HepG2 (cell line): Measurements from ENCODE around the gene DOCK11. TPM values are rescaled to one million over a fixed set of nuclear protein-coding genes. Genes with fewer than 3 reads are reported as not detected.

ENCODE experiments used
- ATAC-seq: fragments of 200-7000 bp; cut with Tn5 transposase; 3 replicates; pipeline ENCODE4 v1.9.1; 2020; ENCODE audit warnings: mild to moderate bottlenecking, moderate library complexity
- BruUV-seq: library from RNA; stranded (reverse); fragments of 400-500 nt; replicated peaks from 2 replicates; lab custom pipeline; 2021; lab: Mats Ljungman, UMichigan
- CTCF ChIA-PET: fragments of 300-600 bp; formaldehyde crosslinking; extraction: SDS; loops from one replicate; lab custom pipeline; 2021; ENCODE audit warnings: low total read pairs, inconsistent platforms, low intra/inter-chr PET ratio; lab: Yijun Ruan, JAX
- POLR2A ChIA-PET: fragments of 350-600 bp; sonication (Branson Sonifier 250); formaldehyde crosslinking; loops from one replicate; lab custom pipeline; 2020; ENCODE audit warnings: antibody characterized with exemption, inconsistent platforms; lab: Yijun Ruan, JAX
- DNase-seq: peaks from one replicate; pipeline ENCODE4 v3.0.0-alpha.2; 2015; ENCODE audit warnings: low spot score
- FAIRE-seq: peaks from 3 replicates; lab custom pipeline; 2011; peaks lifted over from hg19 to GRCh38; lab: Jason Lieb, UNC
- H2AFZ ChIP-seq: one replicate; pipeline ENCODE4 v1.6.1; 2011; ENCODE audit warnings: low read length, inconsistent platforms
- H3K27ac ChIP-seq: fragments of 300-600 bp; 3 replicates; pipeline ENCODE4 v1.8.0; 2011; ENCODE audit warnings: mixed run types, mild to moderate bottlenecking, mixed read lengths, low read length, inconsistent platforms; ENCODE audit not compliant: insufficient read depth; ENCODE audit errors: extremely low read length
- H3K27me3 ChIP-seq, 2 experiments: fragments of 200-600 bp in 1 of 2; 2 replicates in 1 of 2; 3 replicates in 1 of 2; pipeline versions ENCODE4 v1.6.0 to v1.8.0; 2011; ENCODE audit warnings: low read length in 2 of 2, mild to moderate bottlenecking in 2 of 2, moderate library complexity in 2 of 2, inconsistent platforms in 1 of 2; ENCODE audit not compliant: insufficient read depth in 2 of 2, control insufficient read depth in 1 of 2
- H3K36me3 ChIP-seq, 2 experiments: fragments of 200-600 bp in 1 of 2; replicated peaks in 1 of 2; 2 replicates in 1 of 2; 3 replicates in 1 of 2; pipeline versions ENCODE4 v1.5.1 to v1.8.0; 2011; ENCODE audit warnings: low read length in 2 of 2, inconsistent platforms in 1 of 2; ENCODE audit not compliant: insufficient read depth in 2 of 2, control insufficient read depth in 1 of 2
- H3K4me1 ChIP-seq: 2 replicates; pipeline ENCODE4 v1.5.1; 2012; ENCODE audit warnings: low read length, inconsistent platforms; ENCODE audit not compliant: insufficient read depth
- H3K4me2 ChIP-seq: 2 replicates; pipeline ENCODE4 v1.6.0; 2011; ENCODE audit warnings: low read depth, low read length, inconsistent platforms
- H3K4me3 ChIP-seq, 3 experiments: fragments of 200-600 bp in 1 of 3; sonication (generic), shearing (Covaris generic) in 1 of 3; replicated peaks in 1 of 3; 2 replicates each; pipeline ENCODE4 v1.5.1; 2011 to 2016; ENCODE audit warnings: low read length in 3 of 3, inconsistent platforms in 2 of 3, low read depth in 2 of 3, mild to moderate bottlenecking in 2 of 3, control low read depth in 1 of 3, mixed read lengths in 1 of 3; ENCODE audit not compliant: insufficient read depth in 1 of 3
- H3K79me2 ChIP-seq: one replicate; pipeline ENCODE4 v1.6.1; 2011; ENCODE audit warnings: low read length, inconsistent platforms; ENCODE audit not compliant: insufficient read depth
- H3K9ac ChIP-seq: 2 replicates; pipeline ENCODE4 v1.6.0; 2011; ENCODE audit warnings: mild to moderate bottlenecking, low read depth, low read length, inconsistent platforms; ENCODE audit not compliant: insufficient read depth
- H3K9me3 ChIP-seq: 2 replicates; pipeline ENCODE4 v1.5.1; 2012; ENCODE audit warnings: mild to moderate bottlenecking, low read length
- H4K20me1 ChIP-seq: 2 replicates; pipeline ENCODE4 v1.6.0; 2011; ENCODE audit warnings: inconsistent platforms, mild to moderate bottlenecking, low read length, moderate library complexity; ENCODE audit not compliant: insufficient read depth
- PRDM15 ChIP-seq: sonication (generic); formaldehyde crosslinking; IDR thresholded peaks from 2 replicates; pipeline ENCODE4 v1.4.0; 2020; ENCODE audit warnings: missing genetic modification reagents
- SALL2 ChIP-seq: sonication (generic); formaldehyde crosslinking; IDR thresholded peaks from 2 replicates; pipeline ENCODE4 v1.8.1; 2023; ENCODE audit warnings: mild to moderate bottlenecking, missing genetic modification reagents, inconsistent platforms
- ZNF639 ChIP-seq: conservative IDR thresholded peaks from 2 replicates; pipeline ENCODE4 v1.6.1; 2018; ENCODE audit warnings: missing genetic modification reagents
- ZNF816 ChIP-seq: sonication (generic); formaldehyde crosslinking; IDR thresholded peaks from 2 replicates; pipeline ENCODE4 v1.8.0; 2022; ENCODE audit warnings: missing genetic modification reagents, mild to moderate bottlenecking, borderline replicate concordance
- WGBS: methylation state at CpG from one replicate; pipeline ENCODE4 v1.1.6; 2017; ENCODE audit warnings: low lambda C conversion rate; 5-methylcytosine and 5-hydroxymethylcytosine counted together
- in situ Hi-C: cut with HindIII; loops from 2 replicates; pipeline ENCODE4 v1.10.0; 2017; ENCODE audit warnings: low pct_unique_long_range_greater_than_20kb; ENCODE audit not compliant: extremely low pct_ligation_motif_present
- intact Hi-C: fragments of 100-400 bp; cut with micrococcal nuclease; formaldehyde crosslinking; loops from one replicate; pipeline ENCODE4 v1.10.0; 2022; ENCODE audit not compliant: unreplicated experiment
- polyA plus RNA-seq, 8 experiments: library from polyadenylated mRNA; depleted of rRNA in 3 of 8; stranded (reverse) in 7 of 8; unstranded in 1 of 8; fragments of >200 nt; fragmentation: Illumina TruSeq in 4 of 8; extraction: Trizol in 4 of 8; gene quantifications; 2 replicates each; pipeline versions ENCODE4 v1.2.1 to v1.2.3, GENCODE V29; 2011 to 2016; ENCODE audit warnings: low read depth in 4 of 8, missing spikeins in 1 of 8, mixed read lengths in 1 of 8; ENCODE audit not compliant: insufficient read depth in 1 of 8
- total RNA-seq, 5 experiments: library from RNA; depleted of rRNA; stranded (reverse); fragments of >200 nt; fragmentation: Illumina TruSeq; extraction: Trizol; gene quantifications; 2 replicates each; pipeline ENCODE4 v1.2.3, GENCODE V29; 2016; ENCODE audit warnings: low read depth in 1 of 5

DOCK11 gene
- total and polyA plus RNA-seq, 2 of the 13 experiments (the other 11 are each of a cell fraction or from before 2014, with no cell fraction given), result 0.02 to 0.12 TPM

GRCh38 chrX:118545510-118545909, 49.9 kb downstream of the DOCK11 start (continued):
- TF ChIP-seq ZNF639 (CRISPR knock-in tag), result no peak
- no peak for TF ChIP-seq PRDM15 (CRISPR knock-in tag)
- TF ChIP-seq SALL2, result no peak

GRCh38 chrX:118548841-118549240, 53.2 kb downstream of the DOCK11 start:
- no peaks in the 10 kb centered on the region for H3K4me1 ChIP-seq
- H3K27me3 ChIP-seq, result no peaks in the 10 kb centered on the region
- no peak overlapping the region for H2AFZ ChIP-seq
- in situ Hi-C loops, result no loop called here
- H3K27ac ChIP-seq, result no peak overlapping the region
- no peak overlapping the region for H3K4me2 ChIP-seq
- H3K4me3 ChIP-seq, result no peak overlapping the region
- no peaks in the 10 kb centered on the region for H4K20me1 ChIP-seq
- no peaks in the 10 kb centered on the region for H3K79me2 ChIP-seq
- ChIA-PET POLR2A (no interaction called here), CTCF (no interaction called here)
- intact Hi-C loops, result no loop called here
- DNase-seq (no peak), FAIRE-seq (no peak), ATAC-seq (no peak)
- BruUV-seq, result no TSS peak
- H3K36me3 ChIP-seq, result no peaks in the 10 kb centered on the region
- no peak for TF ChIP-seq PRDM15 (CRISPR knock-in tag)
- no peak for TF ChIP-seq ZNF816 (CRISPR knock-in tag)
- H3K9ac ChIP-seq, result no peak overlapping the region
- 20% methylated on average over 3 of the region's 3 CpGs for WGBS
- no peaks in the 10 kb centered on the region for H3K9me3 ChIP-seq
